T-cell (primary cell): Measurements from ENCODE around the gene TMED3. TPM values are rescaled to one million over a fixed set of nuclear protein-coding genes. Genes with fewer than 3 reads are reported as not detected.

Experiments used
- ATAC-seq, 4 experiments: fragments of 200-7000 bp in 3 of 4; fragments of 150-1000 bp in 1 of 4; cut with Tn5 transposase; replicated peaks in 1 of 4; 1 replicate in 3 of 4; 2 replicates in 1 of 4; pipeline ENCODE4 v1.10.0; 2021; ENCODE audit warnings: moderate library complexity in 3 of 4, mild to moderate bottlenecking in 2 of 4, moderate number of reproducible peaks in 1 of 4
- CTCF ChIA-PET, 2 donors: fragments of 300-600 bp; sonication (Branson Sonifier 250); formaldehyde crosslinking; loops; one replicate each; lab custom pipeline; 2022; ENCODE audit warnings: antibody characterized with exemption in 2 of 2; lab: Charles Lee
- POLR2A ChIA-PET, 2 donors: fragments of 300-600 bp; sonication (Branson Sonifier 250); formaldehyde crosslinking; loops; one replicate each; lab custom pipeline; 2022; ENCODE audit warnings: antibody characterized with exemption in 2 of 2; lab: Charles Lee
- DNase-seq, 35 experiments: peaks; one replicate each; pipeline versions ENCODE4 v3.0.0 to v3.0.0-alpha.2; 2013 to 2023
- H3K27ac ChIP-seq: one replicate; pipeline ENCODE4 v1.5.1; 2013; ENCODE audit warnings: low read length
- H3K27me3 ChIP-seq, 2 experiments: replicated peaks in 1 of 2; 1 replicate in 1 of 2; 2 replicates in 1 of 2; pipeline versions ENCODE4 v1.6.1 to v1.7.0; 2013; ENCODE audit warnings: low read length in 1 of 2, mixed read lengths in 1 of 2; ENCODE audit not compliant: control insufficient read depth in 2 of 2, insufficient read depth in 2 of 2; ENCODE audit errors: extremely low read depth in 1 of 2
- H3K36me3 ChIP-seq, 2 donors: 1 replicate in 1 of 2; 2 replicates in 1 of 2; pipeline versions ENCODE4 v1.6.1 to v1.7.0; 2013; ENCODE audit warnings: low read length in 1 of 2; ENCODE audit not compliant: control insufficient read depth in 2 of 2, insufficient read depth in 1 of 2; ENCODE audit errors: extremely low read depth in 1 of 2
- H3K4me1 ChIP-seq, 2 experiments: 1 replicate in 1 of 2; 2 replicates in 1 of 2; pipeline versions ENCODE4 v1.6.1 to v1.7.0; 2013; ENCODE audit warnings: low read length in 2 of 2, mixed read lengths in 1 of 2; ENCODE audit not compliant: insufficient read depth in 2 of 2, control insufficient read depth in 1 of 2; ENCODE audit errors: extremely low read depth in 1 of 2
- H3K4me3 ChIP-seq, 2 donors: 1 replicate in 1 of 2; 2 replicates in 1 of 2; pipeline versions ENCODE4 v1.5.1 to v1.7.0; 2013; ENCODE audit warnings: mild to moderate bottlenecking in 2 of 2, low read length in 1 of 2, moderate library complexity in 1 of 2; ENCODE audit not compliant: control insufficient read depth in 1 of 2; ENCODE audit errors: extremely low read depth in 1 of 2
- H3K9me3 ChIP-seq: 2 replicates; pipeline ENCODE4 v1.7.0; 2013
- H3K27ac Mint-ChIP-seq, 2 donors: one replicate each; pipeline ENCODE4 v1.8.0; 2020 to 2021; ENCODE audit warnings: mild to moderate bottlenecking in 2 of 2, mixed read lengths in 2 of 2
- H3K27me3 Mint-ChIP-seq, 2 donors: one replicate each; pipeline ENCODE4 v1.8.0; 2021 to 2022; ENCODE audit warnings: mixed read lengths in 2 of 2
- H3K36me3 Mint-ChIP-seq: one replicate; pipeline ENCODE4 v1.8.0; 2021; ENCODE audit warnings: mixed read lengths
- H3K4me1 Mint-ChIP-seq, 3 donors: one replicate each; pipeline ENCODE4 v1.8.0; 2020 to 2022; ENCODE audit warnings: mixed read lengths in 3 of 3, mild to moderate bottlenecking in 1 of 3
- H3K4me3 Mint-ChIP-seq, 3 donors: one replicate each; pipeline ENCODE4 v1.8.0; 2020 to 2022; ENCODE audit warnings: mild to moderate bottlenecking in 3 of 3, mixed read lengths in 3 of 3, moderate library complexity in 3 of 3
- H3K9me3 Mint-ChIP-seq, 3 donors: one replicate each; pipeline ENCODE4 v1.8.0; 2020 to 2022; ENCODE audit warnings: mixed read lengths in 3 of 3
- WGBS: methylation state at CpG from one replicate; pipeline ENCODE4 v1.1.5; 2013; ENCODE audit warnings: missing lambda C conversion rate; ENCODE audit not compliant: insufficient coverage; 5-methylcytosine and 5-hydroxymethylcytosine counted together
- total RNA-seq, 35 experiments: library from RNA in 6 of 35; stranded (reverse) in 6 of 35; fragments of 120-200 nt in 1 of 35; gene quantifications; one replicate each; pipeline versions ENCODE4 v1.2.1 to v1.2.4 and lab custom pipeline; 2013 to 2026

The TMED3 gene
- total RNA-seq = 10 to 100 TPM; 20.3 to 27.5 (median 23.8) TPM
- 35.3 TPM for total RNA-seq (2013)
- total RNA-seq (lab: John Stamatoyannopoulos, UW) = 16.4 to 94.8 (median 27.5) reads per million in 29 experiments

DNA sequence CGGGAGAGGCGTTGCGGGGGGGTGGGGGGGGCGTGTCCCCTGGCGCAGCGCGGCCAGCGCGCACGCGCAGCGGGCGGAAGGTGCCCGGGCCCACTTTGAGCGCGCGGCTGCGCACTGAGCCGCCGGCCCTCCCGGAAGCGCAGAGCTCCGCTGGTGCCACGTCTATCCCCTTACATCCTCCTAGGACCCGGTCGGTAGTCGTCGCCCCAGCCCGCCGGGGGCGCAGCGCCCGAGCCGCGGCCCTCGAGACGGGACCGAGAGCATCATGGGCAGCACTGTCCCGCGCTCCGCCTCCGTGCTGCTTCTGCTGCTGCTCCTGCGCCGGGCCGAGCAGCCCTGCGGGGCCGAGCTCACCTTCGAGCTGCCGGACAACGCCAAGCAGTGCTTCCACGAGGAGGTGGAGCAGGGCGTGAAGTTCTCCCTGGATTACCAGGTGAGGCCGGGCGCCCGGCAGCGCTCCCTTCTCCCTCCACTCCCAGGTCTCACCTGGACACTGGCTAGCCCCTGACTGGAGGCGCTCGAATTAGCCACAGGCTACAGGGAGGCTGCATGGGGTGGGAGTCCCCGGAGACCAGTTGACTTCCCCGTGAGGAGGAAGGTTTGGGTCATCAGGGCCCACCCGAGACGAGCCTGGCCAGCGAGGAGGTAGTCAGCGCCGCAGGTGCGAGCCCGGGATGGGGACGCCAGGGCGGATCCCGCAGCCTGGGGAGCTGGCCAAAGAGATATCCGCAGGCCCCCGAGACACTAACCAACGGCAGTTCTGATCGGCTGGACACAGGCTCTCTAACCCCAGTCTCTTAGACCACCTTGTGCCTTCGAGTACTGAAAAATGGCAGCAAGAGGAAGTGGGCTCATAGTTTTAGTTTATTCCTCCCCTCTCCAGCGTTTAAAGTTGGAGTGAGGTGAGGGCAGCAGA lies at the start of gene TMED3:
Gene TMED3 (plus strand): TSS at position 128 of the 916 bp plus-strand sequence. CDS start 138 bp downstream, at position 266.
- Mint-ChIP-seq H3K36me3 (peaks cover 32% of the 10 kb centered on the region), H3K4me3 (peak within 1 kb of the TSS; percentile 77 to 86 (median 82)), H3K9me3 (no peaks in the 10 kb centered on the region), H3K4me1 (peaks cover 32 to 44% (median 39%) of the 10 kb centered on the region in 3 donors), H3K27ac (peak within 1 kb of the TSS in 1 of 2 donors; percentile 44), H3K27me3 (peaks cover 8 to 12% of the 10 kb centered on the region in 2 donors)
- ATAC-seq (peak; percentile 90 to 97 (median 96)), DNase-seq (peak; percentile 48 to 89 (median 70))
- Histone ChIP-seq H3K36me3 (peaks cover 4 to 28% of the 10 kb centered on the region in 2 donors), H3K4me3 (peak within 1 kb of the TSS; percentile 79 to 92), H3K9me3 (no peaks in the 10 kb centered on the region), H3K27me3 (no peaks in the 10 kb centered on the region), H3K4me1 (peaks cover 8 to 28% of the 10 kb centered on the region in 2 experiments), H3K27ac (no peak within 1 kb of the TSS)
- CTCF ChIA-PET = interaction anchor here (0.5 to 0.6 kb wide), 2 partner anchors 610 to 1689 kb away, joined by 3 to 6 read pairs; partner anchors contain the start of gene TLNRD1 (in 1 of the 2)
- POLR2A ChIA-PET = no interaction called here
- WGBS = under 1% methylated on average over 53 of the region's 76 CpGs

DNA sequence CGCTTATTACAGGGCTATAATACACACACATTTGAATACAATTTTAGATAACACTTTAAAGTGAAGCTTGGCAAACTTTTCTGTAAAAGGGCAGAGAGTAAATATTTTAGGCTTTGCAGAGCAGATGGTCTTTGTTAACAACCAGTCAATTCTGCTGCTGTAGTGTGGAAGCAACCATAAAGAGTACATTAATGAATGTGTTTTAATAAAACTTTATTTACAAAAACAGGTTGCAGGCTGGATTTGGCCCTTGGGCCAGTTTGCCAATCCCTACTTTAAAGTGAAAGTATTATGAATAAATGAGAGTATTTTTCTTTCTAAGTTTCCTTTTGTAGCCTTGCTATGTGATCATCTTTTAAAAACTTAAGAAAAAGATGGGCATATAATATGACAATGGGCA lies 49.1 kb upstream of the TMED3 start:
- no peak overlapping the region for H3K27ac Mint-ChIP-seq
- peaks cover 22 to 33% of the 10 kb centered on the region in 2 donors for H3K27me3 Mint-ChIP-seq

DNA sequence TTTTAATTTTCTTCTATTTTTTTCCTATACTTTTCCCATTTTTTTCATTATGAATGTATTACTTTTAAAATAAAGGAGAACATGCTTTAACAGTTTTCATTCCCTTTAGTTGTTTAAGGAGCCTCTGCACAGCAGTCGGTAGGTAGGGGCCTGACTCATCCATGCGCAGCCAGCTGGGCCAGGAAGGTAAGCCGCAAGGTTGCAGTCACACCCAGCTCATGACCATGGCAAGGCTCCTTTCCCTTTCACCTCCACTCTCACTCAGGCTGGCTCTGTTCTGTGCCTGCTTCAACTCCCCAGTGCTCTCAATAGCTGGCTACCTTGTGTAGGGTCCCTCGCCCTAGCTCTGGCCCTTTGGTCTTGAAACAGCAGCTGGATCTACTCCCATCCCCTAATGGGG lies 45.7 kb upstream of the TMED3 start:
- DNase-seq (no peak), ATAC-seq (no peak)
- no peak overlapping the region for H3K4me3 ChIP-seq
- H3K9me3 Mint-ChIP-seq = no peaks in the 10 kb centered on the region
- POLR2A ChIA-PET = no interaction called here
- no peak overlapping the region for H3K27ac Mint-ChIP-seq
- 80% methylated on average over 1 of the region's 4 CpGs for WGBS
- H3K36me3 Mint-ChIP-seq = no peaks in the 10 kb centered on the region
- H3K4me1 Mint-ChIP-seq = no peaks in the 10 kb centered on the region
- peaks cover 0 to 16% of the 10 kb centered on the region in 2 experiments for H3K27me3 ChIP-seq
- no peaks in the 10 kb centered on the region for H3K4me1 ChIP-seq
- peaks cover 28 to 45% of the 10 kb centered on the region in 2 donors for H3K27me3 Mint-ChIP-seq
- CTCF ChIA-PET = no interaction called here
- no peak overlapping the region for H3K27ac ChIP-seq
- H3K9me3 ChIP-seq = no peaks in the 10 kb centered on the region
- no peak overlapping the region for H3K4me3 Mint-ChIP-seq
- no peaks in the 10 kb centered on the region for H3K36me3 ChIP-seq

More for the DNA sequence above, 49.1 kb upstream of the TMED3 start:
- H3K9me3 ChIP-seq = no peaks in the 10 kb centered on the region
- peaks cover 0 to 17% of the 10 kb centered on the region in 2 experiments for H3K27me3 ChIP-seq
- Mint-ChIP-seq H3K36me3 (no peaks in the 10 kb centered on the region), H3K4me1 (no peaks in the 10 kb centered on the region), H3K9me3 (no peaks in the 10 kb centered on the region), H3K4me3 (no peak overlapping the region)
- no CpG with 5 or more reads among the region's 1 CpG for WGBS
- H3K4me1 ChIP-seq = no peaks in the 10 kb centered on the region
- H3K36me3 ChIP-seq = no peaks in the 10 kb centered on the region
- no peak overlapping the region for H3K4me3 ChIP-seq
- DNase-seq = no peak
- ChIA-PET CTCF (no interaction called here), POLR2A (no interaction called here)
- no peak overlapping the region for H3K27ac ChIP-seq
- ATAC-seq = no peak

DNA sequence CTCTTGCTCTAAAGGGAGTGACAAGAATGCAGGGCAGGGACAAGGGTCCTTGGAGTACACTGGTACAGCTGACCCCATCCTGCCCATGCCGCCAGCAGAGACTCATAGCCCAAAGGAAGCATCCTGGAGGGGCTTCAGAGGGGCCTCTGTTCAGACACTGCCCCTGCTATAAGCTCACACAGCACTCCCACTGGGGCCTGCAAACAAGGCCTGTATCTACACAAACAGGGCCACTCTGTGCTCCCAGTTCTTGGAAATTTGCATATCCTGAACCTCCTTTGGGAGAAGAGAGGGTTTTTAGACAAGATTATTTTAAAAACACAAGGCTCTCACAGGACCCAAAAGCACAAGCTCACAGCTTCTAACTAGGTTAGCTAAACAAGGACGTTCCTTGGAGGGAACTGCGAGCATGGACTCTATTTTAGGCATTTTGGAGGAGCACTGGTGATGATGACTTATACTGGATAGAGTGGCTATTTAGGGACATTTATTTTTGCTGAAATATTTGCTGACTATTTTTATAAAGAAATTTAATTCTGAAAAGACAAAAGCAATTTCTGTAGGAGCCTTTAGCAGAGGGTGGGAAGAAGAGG lies 44.8 kb upstream of the TMED3 start:
- POLR2A ChIA-PET = no interaction called here

DNA sequence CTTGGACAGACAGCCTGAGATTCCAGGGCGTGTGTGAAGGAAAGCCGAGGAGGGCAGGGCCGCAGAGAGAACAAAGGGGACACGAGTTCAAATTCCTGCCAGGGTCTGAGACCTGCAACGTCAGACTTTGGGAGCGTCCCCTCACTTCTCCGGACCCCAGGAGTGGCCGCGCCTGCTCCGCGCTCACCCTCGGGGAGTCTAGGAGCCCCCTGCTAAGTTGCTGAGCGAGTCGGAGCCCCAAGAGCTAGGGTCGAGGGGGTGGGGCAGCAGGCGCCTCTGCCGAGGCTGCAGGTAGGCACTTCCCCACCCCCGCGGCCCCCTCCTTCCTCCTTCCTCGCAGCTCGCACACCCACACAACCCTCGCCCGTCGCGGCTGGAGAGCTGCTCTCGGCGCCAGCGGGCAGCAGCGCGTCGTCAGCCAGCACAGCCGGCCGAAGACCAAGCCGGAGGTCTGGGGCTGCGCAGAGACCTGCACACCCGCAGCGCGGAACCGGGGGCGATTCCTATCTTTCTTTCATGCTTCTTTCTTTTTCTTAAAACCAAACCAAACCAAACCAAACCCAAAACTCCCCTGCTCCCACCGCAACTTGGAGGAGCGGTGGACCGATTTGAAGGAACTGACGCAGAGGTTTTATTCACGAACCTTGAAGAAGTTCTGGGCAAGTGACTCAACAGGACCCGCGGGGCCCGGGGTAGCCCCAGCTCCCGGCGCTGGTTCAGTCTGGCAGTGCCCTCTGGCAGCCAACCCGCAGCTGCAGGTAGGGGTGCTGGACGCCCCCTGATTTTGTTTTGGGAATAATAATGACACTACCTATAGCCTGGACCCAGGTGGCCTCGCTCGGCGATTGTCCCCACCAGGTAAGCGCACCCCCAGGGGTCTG lies 28.3 kb upstream of the TMED3 start, which contains the start of gene ANKRD34C:
Gene ANKRD34C (plus strand): TSS at position 352 of the 881 bp plus-strand sequence. CDS start 10,563 bp downstream, outside the sequence.
- Mint-ChIP-seq H3K4me3 (no peak within 1 kb of the TSS), H3K27ac (no peak within 1 kb of the TSS), H3K9me3 (peaks cover 3 to 15% (median 11%) of the 10 kb centered on the region in 3 donors), H3K27me3 (peaks cover 57 to 69% of the 10 kb centered on the region in 2 donors), H3K36me3 (no peaks in the 10 kb centered on the region), H3K4me1 (peaks cover 0 to 5% (median 0%) of the 10 kb centered on the region in 3 donors)
- no peak within 1 kb of the TSS for H3K27ac ChIP-seq
- DNase-seq = no peak
- ChIA-PET CTCF (no interaction called here), POLR2A (no interaction called here)
- peaks cover 0 to 6% of the 10 kb centered on the region in 2 experiments for H3K4me1 ChIP-seq
- no peak for ATAC-seq
- peaks cover 14 to 24% of the 10 kb centered on the region in 2 experiments for H3K27me3 ChIP-seq
- no peaks in the 10 kb centered on the region for H3K36me3 ChIP-seq
- H3K9me3 ChIP-seq = no peaks in the 10 kb centered on the region
- H3K4me3 ChIP-seq = no peak within 1 kb of the TSS
- 17% methylated on average over 37 of the region's 56 CpGs for WGBS

More for the DNA sequence above, 44.8 kb upstream of the TMED3 start:
- no peaks in the 10 kb centered on the region for H3K9me3 ChIP-seq
- Mint-ChIP-seq H3K36me3 (no peaks in the 10 kb centered on the region), H3K27ac (no peak overlapping the region), H3K4me3 (no peak overlapping the region), H3K9me3 (no peaks in the 10 kb centered on the region), H3K27me3 (peaks cover 24 to 40% of the 10 kb centered on the region in 2 donors), H3K4me1 (no peaks in the 10 kb centered on the region)
- H3K4me1 ChIP-seq = no peaks in the 10 kb centered on the region
- 53% methylated on average over 3 of the region's 3 CpGs for WGBS
- no peak for DNase-seq
- CTCF ChIA-PET = no interaction called here
- peaks cover 0 to 11% of the 10 kb centered on the region in 2 experiments for H3K27me3 ChIP-seq
- no peak for ATAC-seq
- H3K4me3 ChIP-seq = no peak overlapping the region
- H3K36me3 ChIP-seq = no peaks in the 10 kb centered on the region
- no peak overlapping the region for H3K27ac ChIP-seq
